ENCODE data around the gene CREB1. TPM values are rescaled to one million over a fixed set of nuclear protein-coding genes. Genes with fewer than 3 reads are reported as not detected.

Gene CREB1
- total RNA-seq, 2 donors from 2014 or later = 17.9 to 20.1 TPM

GRCh38 chr2:207593277-207593676 is 63.5 kb downstream of the CREB1 start:
- Histone ChIP-seq H3K27me3 (no peaks in the 10 kb centered on the region), H3K27ac (no peak overlapping the region), H3K4me3 (no peak overlapping the region), H3K9me3 (no peaks in the 10 kb centered on the region), H3K36me3 (replicated peaks in 1 of 2; ENCODE audit: insufficient read depth in 1 of 2, low read depth in 2 of 2) (peaks cover 0 to 2% of the 10 kb centered on the region in 2 donors), H3K4me1 (no peaks in the 10 kb centered on the region)
- ATAC-seq = no peak
- intact Hi-C loops (cut with DNase I) = no loop called here
- no peak for TF ChIP-seq CTCF (IDR thresholded peaks at IDR 0.05)
- TF ChIP-seq POLR2A (IDR thresholded peaks at IDR 0.05) = no peak
- DNase-seq = no peak

- Histone ChIP-seq H3K4me3 (no peak overlapping the region), H3K27ac (no peak overlapping the region), H3K4me1 (no peaks in the 10 kb centered on the region), H3K27me3 (no peaks in the 10 kb centered on the region), H3K9me3 (no peaks in the 10 kb centered on the region), H3K36me3 (replicated peaks in 1 of 2; ENCODE audit: insufficient read depth in 1 of 2, low read depth in 2 of 2) (peaks cover 0 to 2% of the 10 kb centered on the region in 2 donors)
- no peak for TF ChIP-seq CTCF (IDR thresholded peaks at IDR 0.05)
- no peak for TF ChIP-seq POLR2A (IDR thresholded peaks at IDR 0.05)
- DNase-seq (no peak), ATAC-seq (no peak)
- 69 to 82% methylated on average over 3 of the region's 3 CpGs for WGBS, 2 donors
- intact Hi-C loops (cut with DNase I) = no loop called here
These were observed 64.5 kb downstream of the CREB1 start for GRCh38 chr2:207594264-207594663.

- H3K4me3 ChIP-seq = no peak overlapping the region
- no peak for TF ChIP-seq POLR2A (IDR thresholded peaks at IDR 0.05)
- no peak for TF ChIP-seq CTCF (IDR thresholded peaks at IDR 0.05)
- peaks cover 0 to 2% of the 10 kb centered on the region in 2 donors for H3K36me3 ChIP-seq (replicated peaks in 1 of 2; ENCODE audit: insufficient read depth in 1 of 2, low read depth in 2 of 2)
- ATAC-seq = no peak
- no peaks in the 10 kb centered on the region for H3K9me3 ChIP-seq
- H3K27me3 ChIP-seq = no peaks in the 10 kb centered on the region
- 94 to 100% methylated on average over 4 of the region's 4 CpGs for WGBS, 2 donors
- H3K4me1 ChIP-seq = no peaks in the 10 kb centered on the region
- H3K27ac ChIP-seq = no peak overlapping the region
- no peak for DNase-seq
- intact Hi-C loops (cut with DNase I) = no loop called here
These were observed 65.0 kb downstream of the CREB1 start for GRCh38 chr2:207594731-207595130.

- DNase-seq (no peak), ATAC-seq (no peak)
- Histone ChIP-seq H3K27ac (no peak overlapping the region), H3K36me3 (replicated peaks in 1 of 2; ENCODE audit: insufficient read depth in 1 of 2, low read depth in 2 of 2) (peaks cover 0 to 2% of the 10 kb centered on the region in 2 donors), H3K27me3 (no peaks in the 10 kb centered on the region), H3K4me1 (no peaks in the 10 kb centered on the region), H3K4me3 (no peak overlapping the region), H3K9me3 (no peaks in the 10 kb centered on the region)
- TF ChIP-seq CTCF (IDR thresholded peaks at IDR 0.05) (no peak), POLR2A (IDR thresholded peaks at IDR 0.05) (no peak)
- intact Hi-C loops (cut with DNase I) = no loop called here
These were observed 69.9 kb downstream of the CREB1 start for GRCh38 chr2:207599636-207600035.

GRCh38 chr2:207600231-207600630 is 70.5 kb downstream of the CREB1 start:
- Histone ChIP-seq H3K36me3 (replicated peaks in 1 of 2; ENCODE audit: insufficient read depth in 1 of 2, low read depth in 2 of 2) (peaks cover 0 to 2% of the 10 kb centered on the region in 2 donors), H3K27ac (no peak overlapping the region), H3K9me3 (no peaks in the 10 kb centered on the region), H3K4me3 (no peak overlapping the region), H3K27me3 (no peaks in the 10 kb centered on the region), H3K4me1 (no peaks in the 10 kb centered on the region)
- intact Hi-C loops (cut with DNase I) = no loop called here
- DNase-seq (no peak), ATAC-seq (no peak)
- TF ChIP-seq POLR2A (IDR thresholded peaks at IDR 0.05) = no peak
- TF ChIP-seq CTCF (IDR thresholded peaks at IDR 0.05) = no peak

Data from body of pancreas (tissue), 4 donors.